Smooth muscle cell (in vitro differentiated cells): ENCODE results near the gene SLX4IP. TPM values are rescaled to one million over a fixed set of nuclear protein-coding genes. Genes with fewer than 3 reads are reported as not detected.

ENCODE experiments used
- DNase-seq: peaks from one replicate; lab custom pipeline; 2025; ENCODE audit not compliant: unreplicated experiment; lab: John Stamatoyannopoulos, UW
- H2AFZ ChIP-seq: fragments of 200-600 bp; sonication (generic); 2 replicates; pipeline ENCODE4 v1.6.0; 2016; ENCODE audit warnings: antibody characterized with exemption, low read depth, mild to moderate bottlenecking
- H3F3A ChIP-seq: fragments of 200-600 bp; sonication (generic); 2 replicates; pipeline ENCODE4 v1.6.0; 2017; ENCODE audit warnings: antibody characterized with exemption, low read depth
- H3K27ac ChIP-seq: fragments of 200-600 bp; sonication (generic); 2 replicates; pipeline ENCODE4 v1.5.1; 2016; ENCODE audit warnings: low read depth, mild to moderate bottlenecking
- H3K27me3 ChIP-seq: fragments of 200-600 bp; sonication (generic); 2 replicates; pipeline ENCODE4 v1.6.1; 2016; ENCODE audit warnings: low read depth, mild to moderate bottlenecking
- H3K36me3 ChIP-seq: fragments of 200-600 bp; sonication (generic); 2 replicates; pipeline ENCODE4 v1.5.1; 2016; ENCODE audit warnings: low read depth
- H3K4me1 ChIP-seq: fragments of 200-600 bp; sonication (generic); 2 replicates; pipeline ENCODE4 v1.5.1; 2016; ENCODE audit warnings: low read depth
- H3K4me2 ChIP-seq: fragments of 200-600 bp; sonication (generic); 2 replicates; pipeline ENCODE4 v1.6.0; 2016; ENCODE audit warnings: mild to moderate bottlenecking
- H3K4me3 ChIP-seq: fragments of 200-600 bp; sonication (generic); 2 replicates; pipeline ENCODE4 v1.5.1; 2016; ENCODE audit warnings: mild to moderate bottlenecking
- H3K79me2 ChIP-seq: fragments of 200-600 bp; sonication (generic); 2 replicates; pipeline ENCODE4 v1.6.0; 2016; ENCODE audit warnings: low read depth, mild to moderate bottlenecking
- H3K9ac ChIP-seq: fragments of 200-600 bp; sonication (generic); 2 replicates; pipeline ENCODE4 v1.6.0; 2016; ENCODE audit warnings: low read depth
- H3K9me3 ChIP-seq: fragments of 200-600 bp; sonication (generic); replicated peaks from 2 replicates; pipeline ENCODE4 v1.5.1; 2016; ENCODE audit warnings: low read depth
- H4K20me1 ChIP-seq: fragments of 200-600 bp; sonication (generic); 2 replicates; pipeline ENCODE4 v1.6.0; 2016; ENCODE audit warnings: low read depth
- CTCF ChIP-seq: fragments of 200-600 bp; sonication (generic); IDR thresholded peaks from 2 replicates; pipeline ENCODE4 v1.5.1; 2017; ENCODE audit warnings: borderline replicate concordance, mild to moderate bottlenecking, antibody characterized with exemption; ENCODE audit not compliant: insufficient read depth, poor library complexity, severe bottlenecking
- WGBS: methylation state at CpG from one replicate; pipeline ENCODE4 v1.1.7; 2016; ENCODE audit warnings: low lambda C conversion rate; 5-methylcytosine and 5-hydroxymethylcytosine counted together
- polyA plus RNA-seq: library from polyadenylated mRNA; unstranded; fragments of >200 nt; fragmentation: Nextera tagmentation; extraction: Ambion mirVana; gene quantifications from 2 replicates; pipeline ENCODE4 v1.2.1, GENCODE V29; 2016
- total RNA-seq: library from RNA; depleted of rRNA; stranded (reverse); fragments of >200 nt; gene quantifications from 2 replicates; pipeline ENCODE4 v1.2.3, GENCODE V29; 2014

SLX4IP gene
- total and polyA plus RNA-seq, 2 experiments from 2014 or later = 1.2 to 6.2 TPM

GRCh38 chr20:10511509-10512251 lies 76.6 kb downstream of the SLX4IP start:
- no peak overlapping the region for H3K4me3 ChIP-seq
- H3K36me3 ChIP-seq = no peaks in the 10 kb centered on the region
- H3F3A ChIP-seq = peaks cover 17% of the 10 kb centered on the region
- peak overlapping the region; percentile 89 for H3K27ac ChIP-seq
- no peak for TF ChIP-seq CTCF
- peaks cover 20% of the 10 kb centered on the region for H3K4me1 ChIP-seq
- no peaks in the 10 kb centered on the region for H4K20me1 ChIP-seq
- no peaks in the 10 kb centered on the region for H3K9me3 ChIP-seq
- H3K27me3 ChIP-seq = no peaks in the 10 kb centered on the region
- DNase-seq = peak; percentile 21
- H3K4me2 ChIP-seq = peak overlapping the region; percentile 66
- WGBS = 3% methylated on average over 5 of the region's 5 CpGs
- H3K9ac ChIP-seq = peak overlapping the region; percentile 66
- H2AFZ ChIP-seq = no peak overlapping the region
- no peaks in the 10 kb centered on the region for H3K79me2 ChIP-seq

- no peaks in the 10 kb centered on the region for H3K27me3 ChIP-seq
- TF ChIP-seq CTCF = no peak
- H3K9ac ChIP-seq = no peak overlapping the region
- H3K27ac ChIP-seq = no peak overlapping the region
- H3K9me3 ChIP-seq = no peaks in the 10 kb centered on the region
- H4K20me1 ChIP-seq = no peaks in the 10 kb centered on the region
- H3K4me3 ChIP-seq = no peak overlapping the region
- H2AFZ ChIP-seq = no peak overlapping the region
- WGBS = 86% methylated on average over 2 of the region's 2 CpGs
- H3F3A ChIP-seq = peaks cover 17% of the 10 kb centered on the region
- no peak overlapping the region for H3K4me2 ChIP-seq
- DNase-seq = no peak
- H3K36me3 ChIP-seq = no peaks in the 10 kb centered on the region
- H3K79me2 ChIP-seq = no peaks in the 10 kb centered on the region
- peaks cover 20% of the 10 kb centered on the region for H3K4me1 ChIP-seq
Measured at GRCh38 chr20:10513061-10513460, 78.0 kb downstream of the SLX4IP start.

GRCh38 chr20:10513931-10514575 lies 78.9 kb downstream of the SLX4IP start:
- Histone ChIP-seq H3K36me3 (no peaks in the 10 kb centered on the region), H3K4me3 (no peak overlapping the region), H3K9me3 (no peaks in the 10 kb centered on the region), H3K9ac (no peak overlapping the region), H3F3A (peaks cover 17% of the 10 kb centered on the region), H4K20me1 (no peaks in the 10 kb centered on the region), H3K27me3 (no peaks in the 10 kb centered on the region), H2AFZ (no peak overlapping the region), H3K4me1 (peaks cover 13% of the 10 kb centered on the region), H3K4me2 (no peak overlapping the region), H3K79me2 (no peaks in the 10 kb centered on the region), H3K27ac (no peak overlapping the region)
- WGBS = 75% methylated on average over 4 of the region's 4 CpGs
- no peak for TF ChIP-seq CTCF
- no peak for DNase-seq

- no peak for TF ChIP-seq CTCF
- no peak for DNase-seq
- H3K9ac ChIP-seq = no peak overlapping the region
- no peaks in the 10 kb centered on the region for H3K36me3 ChIP-seq
- peaks cover 14% of the 10 kb centered on the region for H3F3A ChIP-seq
- no peaks in the 10 kb centered on the region for H3K79me2 ChIP-seq
- H3K4me3 ChIP-seq = no peak overlapping the region
- H3K4me1 ChIP-seq = peaks cover 17% of the 10 kb centered on the region
- no peak overlapping the region for H3K27ac ChIP-seq
- H2AFZ ChIP-seq = no peak overlapping the region
- WGBS = 66% methylated on average over 2 of the region's 2 CpGs
- H3K4me2 ChIP-seq = no peak overlapping the region
- no peaks in the 10 kb centered on the region for H3K27me3 ChIP-seq
- no peaks in the 10 kb centered on the region for H4K20me1 ChIP-seq
- H3K9me3 ChIP-seq = no peaks in the 10 kb centered on the region
Measured at GRCh38 chr20:10516529-10516928, 81.4 kb downstream of the SLX4IP start.
